Upper lobe of left lung (tissue), 4 donors: ENCODE results near the gene GALNT7.

Source experiments
- EP300 ChIP-seq, 4 donors: sonication (generic); formaldehyde crosslinking; IDR thresholded peaks; one replicate each; pipeline ENCODE4 v1.5.1; 2017; ENCODE audit warnings: antibody characterized with exemption in 4 of 4, control low read depth in 2 of 4
- POLR2A ChIP-seq, 4 donors: fragments of 450-650 bp; IDR thresholded peaks; one replicate each; pipeline ENCODE4 v1.5.1; 2016 to 2017; ENCODE audit warnings: antibody characterized with exemption in 4 of 4, mild to moderate bottlenecking in 2 of 4

- TF ChIP-seq POLR2A (IDR thresholded peaks at IDR 0.05), result no peak
- no peak for TF ChIP-seq EP300 (IDR thresholded peaks at IDR 0.05)
Observed at GRCh38 chr4:173252024-173252935, 83.7 kb downstream of the GALNT7 start.
